Urothelium cell line (cell line): ENCODE measurements around the gene TTC7B.
A peak's percentile ranks its signal among the peaks of the same experiment; 100 is the strongest.
"Not testable (repeated sequence)": the region's sequence is repeated elsewhere in the genome, so short reads cannot be mapped to it uniquely, and the experiment has no call there.

Source experiments
- DNase-seq: peaks from one replicate; pipeline ENCODE4 v3.0.0; 2011; ENCODE audit warnings: low spot score, mixed read lengths
- FAIRE-seq: peaks from 2 replicates; lab custom pipeline; 2011; peaks lifted over from hg19 to GRCh38; lab: Jason Lieb, UNC

Gene TTC7B, protein sequence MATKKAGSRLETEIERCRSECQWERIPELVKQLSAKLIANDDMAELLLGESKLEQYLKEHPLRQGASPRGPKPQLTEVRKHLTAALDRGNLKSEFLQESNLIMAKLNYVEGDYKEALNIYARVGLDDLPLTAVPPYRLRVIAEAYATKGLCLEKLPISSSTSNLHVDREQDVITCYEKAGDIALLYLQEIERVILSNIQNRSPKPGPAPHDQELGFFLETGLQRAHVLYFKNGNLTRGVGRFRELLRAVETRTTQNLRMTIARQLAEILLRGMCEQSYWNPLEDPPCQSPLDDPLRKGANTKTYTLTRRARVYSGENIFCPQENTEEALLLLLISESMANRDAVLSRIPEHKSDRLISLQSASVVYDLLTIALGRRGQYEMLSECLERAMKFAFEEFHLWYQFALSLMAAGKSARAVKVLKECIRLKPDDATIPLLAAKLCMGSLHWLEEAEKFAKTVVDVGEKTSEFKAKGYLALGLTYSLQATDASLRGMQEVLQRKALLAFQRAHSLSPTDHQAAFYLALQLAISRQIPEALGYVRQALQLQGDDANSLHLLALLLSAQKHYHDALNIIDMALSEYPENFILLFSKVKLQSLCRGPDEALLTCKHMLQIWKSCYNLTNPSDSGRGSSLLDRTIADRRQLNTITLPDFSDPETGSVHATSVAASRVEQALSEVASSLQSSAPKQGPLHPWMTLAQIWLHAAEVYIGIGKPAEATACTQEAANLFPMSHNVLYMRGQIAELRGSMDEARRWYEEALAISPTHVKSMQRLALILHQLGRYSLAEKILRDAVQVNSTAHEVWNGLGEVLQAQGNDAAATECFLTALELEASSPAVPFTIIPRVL

DNA sequence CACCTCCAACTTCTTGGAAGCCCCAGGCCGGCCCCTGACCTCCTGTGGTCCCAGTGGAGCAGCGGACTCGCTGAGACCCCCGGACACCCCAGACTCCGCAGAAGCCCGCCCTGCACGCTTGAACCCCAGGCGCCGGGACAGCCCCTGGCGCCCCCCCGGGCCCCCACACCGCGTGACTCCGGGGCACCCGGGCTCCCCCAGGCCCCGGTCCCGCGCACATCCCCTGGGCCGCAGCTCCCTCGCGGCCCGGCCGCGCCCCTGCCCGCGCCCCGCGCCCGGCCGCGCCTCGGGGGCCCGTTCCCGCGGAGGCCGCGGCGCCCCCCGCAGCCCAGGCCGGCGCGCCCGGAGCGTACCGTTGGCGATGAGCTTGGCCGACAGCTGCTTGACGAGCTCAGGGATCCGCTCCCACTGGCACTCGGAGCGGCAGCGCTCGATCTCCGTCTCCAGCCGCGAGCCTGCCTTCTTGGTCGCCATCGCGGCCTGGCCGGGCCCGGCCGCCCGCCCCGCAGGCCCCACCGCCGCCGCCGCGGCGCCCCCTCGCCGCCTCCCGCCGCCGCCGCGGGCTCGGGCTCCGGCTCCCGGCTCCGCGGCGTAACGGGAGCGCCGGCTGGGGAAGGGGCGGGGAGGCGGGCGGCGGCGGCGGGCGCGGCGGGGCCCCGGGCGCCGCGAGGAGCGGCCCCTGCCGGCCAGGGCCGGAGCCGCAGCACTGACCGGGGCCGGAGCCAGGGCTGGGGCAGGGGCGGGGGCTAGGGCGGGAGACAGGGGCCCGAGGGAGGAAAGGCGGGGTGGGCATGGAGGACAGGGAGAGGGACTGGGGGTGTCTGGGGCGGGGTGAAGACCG is at the start of gene TTC7B:
Gene TTC7B, minus strand, starts transcription at position 609 of the 841 bp plus-strand sequence. Its CDS starts 135 bp downstream, at position 474.
- peak; percentile 80 for DNase-seq
- no peak for FAIRE-seq

DNA sequence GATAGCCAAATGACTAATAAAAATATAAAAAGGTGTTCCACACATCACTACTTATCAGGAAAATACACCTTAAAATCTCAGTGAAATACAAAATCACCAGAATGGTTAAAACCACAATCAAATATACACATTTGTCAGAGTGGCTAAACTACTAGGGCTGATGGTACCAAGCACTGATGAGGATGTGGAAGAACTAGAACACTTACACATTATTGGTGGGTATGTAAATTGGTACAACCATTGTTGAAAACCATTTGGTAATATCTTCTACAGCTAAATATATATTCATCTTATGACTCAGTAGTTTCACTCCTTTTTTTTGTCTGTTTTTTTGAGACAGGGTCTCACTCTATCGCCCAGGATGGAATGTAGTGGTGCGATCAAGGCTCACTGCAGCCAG is 48.5 kb upstream of the TTC7B start:
- FAIRE-seq, result no peak

DNA sequence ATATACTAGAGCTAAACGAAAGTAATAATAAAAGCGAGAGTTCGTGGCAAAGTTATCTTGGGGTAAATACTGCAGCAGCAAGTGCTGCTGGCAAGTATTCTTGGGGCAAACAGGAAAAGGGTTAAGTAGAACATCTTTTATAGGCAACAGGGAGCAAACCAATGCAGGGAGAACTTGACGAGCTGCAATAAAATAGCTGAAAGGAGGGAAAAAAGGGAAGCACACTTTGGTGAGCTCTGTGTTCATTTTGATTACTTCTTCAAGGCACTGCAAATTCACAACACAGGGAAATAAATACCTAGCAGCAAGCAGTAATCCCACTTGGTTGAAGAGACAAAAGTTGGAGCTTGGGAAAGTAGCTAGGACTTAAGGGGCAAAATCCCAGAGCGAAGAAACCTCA is 42.3 kb upstream of the TTC7B start:
- FAIRE-seq, result no peak
- no peak for DNase-seq

More for the DNA sequence above, 48.5 kb upstream of the TTC7B start:
- DNase-seq, result no peak

DNA sequence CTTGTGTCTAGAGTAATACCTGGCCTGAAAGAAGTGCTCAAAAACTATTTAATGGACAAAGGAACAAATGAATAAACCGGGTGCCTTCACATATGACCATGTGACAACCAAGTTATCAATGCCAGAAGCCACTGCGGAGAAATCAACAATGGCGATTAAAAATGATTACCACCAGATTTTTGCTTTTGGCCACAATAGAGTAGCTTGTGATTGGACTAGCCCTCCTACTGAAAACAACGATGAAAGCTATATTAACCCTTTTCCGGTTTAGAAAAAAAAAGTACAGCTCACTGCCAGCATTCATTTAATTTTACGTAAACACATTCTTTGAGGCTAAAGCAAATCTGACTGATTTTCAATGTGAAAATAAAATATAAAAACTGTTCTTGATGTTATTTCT is 41.6 kb upstream of the TTC7B start:
- no peak for DNase-seq
- no peak for FAIRE-seq

DNA sequence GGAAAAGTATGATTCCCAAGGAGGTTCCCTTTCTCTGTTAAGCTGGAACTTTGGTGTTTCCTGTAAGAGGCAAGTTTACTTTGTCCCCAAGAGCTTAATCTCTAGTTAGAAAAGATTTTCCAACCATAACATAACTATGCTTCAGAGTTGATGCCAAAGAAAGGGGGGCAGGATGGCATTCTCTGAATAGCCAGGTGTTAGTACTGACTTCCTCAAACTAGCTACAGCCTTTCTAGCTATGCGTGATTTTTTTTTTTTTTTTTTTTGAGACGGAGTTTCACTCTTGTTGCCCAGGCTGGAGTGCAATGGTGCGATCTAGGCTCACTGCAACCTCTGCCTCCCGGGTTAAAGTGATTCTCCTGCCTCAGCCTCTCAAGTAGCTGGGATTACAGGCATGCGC is 39.9 kb upstream of the TTC7B start:
- FAIRE-seq, result not testable (repeated sequence)

DNA sequence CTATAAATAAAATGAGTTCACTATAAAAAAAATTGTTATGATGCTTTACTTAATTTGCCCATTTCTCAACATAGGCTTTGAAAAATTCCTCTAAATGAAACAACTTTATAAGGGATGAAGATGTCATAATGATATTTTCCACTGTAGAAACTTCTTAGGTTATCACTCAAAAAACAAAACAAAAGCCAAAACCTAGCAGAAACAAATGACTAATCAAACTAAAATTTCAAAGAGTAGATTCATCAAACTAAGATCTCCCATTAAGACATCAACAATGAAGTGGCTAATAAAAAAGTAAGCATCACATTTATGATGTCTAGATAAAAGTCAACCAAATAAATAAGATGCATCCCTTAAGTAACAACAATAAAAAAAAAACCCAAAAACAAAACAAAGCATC is 36.9 kb upstream of the TTC7B start:
- DNase-seq (no peak), FAIRE-seq (no peak)

More for the DNA sequence above, 39.9 kb upstream of the TTC7B start:
- DNase-seq, result not testable (repeated sequence)

DNA sequence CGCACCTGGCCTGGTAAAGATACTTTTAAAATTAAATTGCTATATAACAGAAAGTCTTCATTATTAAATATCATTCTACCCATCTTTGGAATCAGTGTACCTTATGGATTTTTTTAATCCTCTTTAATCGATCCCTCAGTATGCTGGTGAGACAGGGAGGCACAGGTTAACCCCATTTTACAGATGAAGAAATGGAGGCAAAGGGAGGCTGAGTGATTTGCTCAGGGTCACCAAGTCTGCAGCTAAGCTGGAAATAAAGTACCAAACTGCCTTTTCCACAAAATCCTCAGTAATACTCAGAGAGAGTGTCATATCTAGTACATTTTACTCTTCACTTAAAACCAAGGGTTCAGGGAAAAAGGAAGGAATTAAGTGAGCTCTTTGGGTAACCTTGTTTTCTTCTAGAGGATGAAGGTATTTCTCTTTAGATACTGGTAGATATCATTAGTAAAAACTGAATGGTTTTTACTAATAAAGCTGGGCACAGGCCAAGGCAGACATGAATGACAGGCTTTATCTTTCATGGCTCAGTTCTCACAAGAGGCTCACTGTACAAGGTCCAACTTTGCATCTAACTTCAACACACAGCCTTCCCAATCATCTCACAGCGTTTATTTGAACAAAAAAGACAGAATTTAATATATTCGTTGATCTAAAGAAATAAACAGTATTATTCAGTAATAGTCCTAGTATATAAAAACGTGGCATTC is 35.3 kb upstream of the TTC7B start:
- FAIRE-seq (no peak), DNase-seq (no peak)

GRCh38 chr14:90850487-90850886 is 34.3 kb upstream of the TTC7B start:
- DNase-seq, result peak; percentile 71
- no peak for FAIRE-seq

DNA sequence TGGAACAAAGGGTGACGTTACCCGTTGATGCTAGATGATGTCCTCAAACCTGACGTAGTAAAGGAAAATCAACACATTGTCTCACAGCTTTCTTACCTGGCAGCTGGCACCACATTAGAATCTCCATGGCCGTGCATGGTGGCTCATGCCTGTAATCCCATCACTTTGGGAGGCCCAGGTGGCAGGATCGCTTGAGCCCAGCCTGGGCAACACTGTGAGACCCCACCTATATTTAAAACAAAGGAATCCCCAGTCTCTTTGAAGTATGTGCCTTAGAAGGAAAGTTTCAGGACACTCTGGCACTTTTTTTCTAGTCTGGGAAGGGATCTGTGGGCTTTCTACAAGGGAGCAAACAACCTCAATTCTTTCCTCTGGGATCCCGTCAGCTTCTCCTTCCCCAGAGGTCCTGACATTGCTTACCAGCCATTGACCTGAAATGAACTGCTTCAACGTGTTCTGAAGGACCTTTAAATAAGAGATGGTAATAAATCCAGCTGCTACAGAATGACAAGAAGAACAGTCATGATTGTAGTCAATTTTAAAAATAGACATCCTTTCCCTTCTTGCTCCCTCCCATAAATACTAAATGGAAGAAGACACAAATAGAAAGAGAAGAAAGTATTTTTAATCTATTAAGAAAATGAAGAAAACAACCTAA is 33.7 kb upstream of the TTC7B start:
- DNase-seq (no peak), FAIRE-seq (no peak)

- no peak for DNase-seq
- no peak for FAIRE-seq
Observed at GRCh38 chr14:90848944-90849731, 32.9 kb upstream of the TTC7B start.

- DNase-seq (no peak), FAIRE-seq (no peak)
Observed at GRCh38 chr14:90846511-90846910, 30.3 kb upstream of the TTC7B start.

GRCh38 chr14:90844321-90844720 is 28.1 kb upstream of the TTC7B start:
- DNase-seq (no peak), FAIRE-seq (no peak)

- FAIRE-seq (no peak), DNase-seq (no peak)
Observed at GRCh38 chr14:90842726-90843125, 26.5 kb upstream of the TTC7B start.

- not testable (repeated sequence) for FAIRE-seq, DNase-seq
Observed at GRCh38 chr14:90840667-90841066, 24.4 kb upstream of the TTC7B start.

- FAIRE-seq, result no peak
Observed at GRCh38 chr14:90839889-90840266, 23.6 kb upstream of the TTC7B start.

GRCh38 chr14:90839024-90839888 is 23.0 kb upstream of the TTC7B start:
- no peak for FAIRE-seq
- no peak for DNase-seq

More at GRCh38 chr14:90839889-90840266, 23.6 kb upstream of the TTC7B start:
- DNase-seq, result no peak

DNA sequence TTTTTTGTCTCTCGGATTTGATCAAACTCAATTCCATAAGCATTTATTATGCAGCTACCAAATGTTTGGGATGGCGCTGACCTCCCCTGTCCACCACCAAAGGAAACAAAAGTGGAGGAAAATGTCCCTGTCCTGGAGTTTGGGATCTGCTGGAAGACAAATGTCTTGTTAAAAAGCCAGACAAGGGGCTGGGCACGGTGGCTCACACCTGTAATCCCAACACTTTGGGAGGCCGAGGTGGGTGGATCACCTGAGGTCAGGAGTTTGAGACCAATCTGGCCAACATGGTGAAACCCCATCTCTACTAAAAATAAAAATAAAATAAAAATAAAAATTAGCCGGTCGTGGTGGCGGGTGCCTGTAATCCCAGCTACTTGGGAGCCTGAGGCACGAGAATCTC is 22.3 kb upstream of the TTC7B start:
- DNase-seq, FAIRE-seq: not testable (repeated sequence)

- FAIRE-seq, result no peak
Observed at GRCh38 chr14:90837355-90837754, 21.1 kb upstream of the TTC7B start.

More at GRCh38 chr14:90837355-90837754, 21.1 kb upstream of the TTC7B start:
- DNase-seq, result no peak
